Heart right ventricle (tissue), 16 donors: ENCODE results near the gene SBF2. TPM values are rescaled to one million over a fixed set of nuclear protein-coding genes. Genes with fewer than 3 reads are reported as not detected.

ENCODE experiments used
- ATAC-seq, 8 donors: fragments of 200-7000 bp; cut with Tn5 transposase; one replicate each; pipeline ENCODE4 v1.9.1; 2020; ENCODE audit warnings: mild to moderate bottlenecking in 8 of 8, moderate library complexity in 8 of 8, moderate number of reproducible peaks in 1 of 8
- DNase-seq, 2 donors: peaks; one replicate each; pipeline ENCODE4 v3.0.0-alpha.2; 2020
- H3K27ac ChIP-seq, 10 donors: fragments of 200-600 bp; sonication (generic) in 2 of 10; one replicate each; pipeline versions ENCODE4 v1.5.0 to v1.8.0; 2020 to 2022; ENCODE audit warnings: mild to moderate bottlenecking in 3 of 10
- H3K27me3 ChIP-seq, 7 donors: fragments of 200-600 bp; one replicate each; pipeline ENCODE4 v1.8.0; 2021 to 2022; ENCODE audit warnings: mild to moderate bottlenecking in 2 of 7
- H3K36me3 ChIP-seq, 9 donors: fragments of 200-600 bp; sonication (generic) in 1 of 9; one replicate each; pipeline versions ENCODE4 v1.5.0 to v1.8.0; 2020 to 2022; ENCODE audit warnings: mild to moderate bottlenecking in 2 of 9
- H3K4me1 ChIP-seq, 9 donors: fragments of 200-600 bp; sonication (generic) in 1 of 9; one replicate each; pipeline versions ENCODE4 v1.5.0 to v1.8.0; 2020 to 2022; ENCODE audit warnings: mild to moderate bottlenecking in 4 of 9
- H3K4me3 ChIP-seq, 10 donors: fragments of 200-600 bp; sonication (generic) in 2 of 10; one replicate each; pipeline versions ENCODE4 v1.5.0 to v1.8.0; 2020 to 2022; ENCODE audit warnings: mild to moderate bottlenecking in 7 of 10, moderate library complexity in 2 of 10
- H3K9me3 ChIP-seq, 11 donors: fragments of 200-600 bp in 10 of 11; sonication (generic) in 2 of 11; one replicate each; pipeline versions ENCODE4 v1.5.0 to v1.8.0; 2013 to 2022; ENCODE audit warnings: mild to moderate bottlenecking in 2 of 11, control low read depth in 1 of 11, moderate library complexity in 1 of 11
- WGBS, 2 donors: extraction: QIAGEN DNeasy Blood & Tissue Kit; methylation state at CpG; one replicate each; pipeline ENCODE4 v1.1.7; 2013; ENCODE audit warnings: inconsistent platforms in 1 of 2; 5-methylcytosine and 5-hydroxymethylcytosine counted together
- intact Hi-C, 10 donors: fragments of 100-400 bp; cut with DNase I; formaldehyde crosslinking; loops; one replicate each; pipeline versions ENCODE4 v1.11.1 to v1.14.2; 2022
- polyA plus RNA-seq, 2 donors: library from polyadenylated mRNA; stranded (reverse); fragments of 200-250 nt; gene quantifications; one replicate each; pipeline ENCODE4 v1.2.3, GENCODE V29; 2013
- total RNA-seq, 10 donors: library from RNA; stranded (reverse); fragmentation: NEBNext Ultra II Directional in 3 of 10; extraction: Animal tissue kit (Norgen Biotek cat#: 25700) in 3 of 10; gene quantifications; one replicate each; pipeline versions ENCODE4 v1.2.1 to v1.2.4, GENCODE V29; 2021 to 2023
- TF ChIP-seq, protein P1 (sequence below), 9 donors: fragments of 200-600 bp; sonication (generic) in 2 of 9; IDR thresholded peaks; one replicate each; pipeline versions ENCODE4 v1.5.0 to v1.8.0; 2021 to 2022; ENCODE audit warnings: antibody characterized with exemption in 9 of 9, mild to moderate bottlenecking in 5 of 9, moderate library complexity in 1 of 9
- donor health status: Arrhythmogenic right ventricular cardiomyopathy.
- donor health status: ischemic (EF 13 %, LVEDD 7.1; RV severe dilation, severe dysfunction).
- donor health status: healthy with polysubstance abuse.
- donor health status: DM: no; HTN: yes; CAD: no.
- donor health status: DM: no; HTN: no; CAD: no.
- donor health status: ischemic (EF 25% LVEDD 6.9; RV normal size, moderate dysfunction).
- donor health status: ischemic (EF 25% LVEDD 5.7; RV mildly dilated, moderate dysfunction).
- donor health status: healthy.
- donor health status: DM: yes; HTN: yes; CAD: no.
- donor health status: Ischemic cardiomyopathy.
- donor health status: ischemic (EF 35%, LVEDD 5.7; RV mildly dilated, moderate dysfunction).
- donor health status: nonischemic (EF 11% LVEDD 7.7; RV severe dilation, severe dysfunction).
- donor health status: DM: yes; HTN: yes; CAD: no.
- donor health status: PGD.
- donor health status: ischemic (EF 29% LVEDD 5.4; RV normal size, mild dysfunction).
- donor health status: nonischemic (EF 23%, LVEDD 6.1; RV moderate dilation, normal function).

The SBF2 gene
- total and polyA plus RNA-seq, 12 donors: 8.9 to 27.1 (median 21.2) TPM

DNA sequence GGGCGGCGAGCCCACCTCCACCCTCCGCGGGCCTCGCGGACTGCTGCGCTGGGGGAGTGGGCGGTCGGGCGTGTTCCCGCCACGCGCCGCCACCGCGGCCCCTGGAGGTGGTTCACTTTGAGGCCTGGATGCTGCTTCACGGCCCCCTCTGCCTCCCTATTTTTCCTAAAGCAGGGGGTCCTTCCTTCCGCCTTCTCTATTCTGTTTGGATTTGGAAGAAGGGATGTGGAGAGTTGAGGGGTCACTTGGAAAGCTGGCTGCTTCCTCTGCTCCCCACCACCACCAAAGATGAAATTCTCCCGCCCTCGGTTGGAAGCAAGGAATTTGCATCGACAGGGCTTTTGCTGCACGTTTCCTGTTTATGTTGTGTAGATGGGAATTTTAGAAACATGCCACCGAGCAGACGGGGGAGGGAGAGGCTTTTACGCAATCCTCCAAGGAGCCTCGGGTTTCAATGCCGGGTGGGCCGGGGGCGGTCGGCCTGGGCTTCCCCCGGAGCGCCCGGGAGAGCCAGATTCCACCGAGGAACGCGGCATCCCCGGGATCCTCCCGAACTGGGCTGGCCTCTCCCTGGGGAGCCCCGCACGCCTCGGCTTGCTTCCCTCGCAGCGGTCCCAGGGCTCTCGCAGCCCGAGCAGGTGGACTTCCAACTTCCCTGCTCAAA lies 403 bp upstream of the SBF2 start:
- peak; percentile 48 to 59 for DNase-seq
- TF ChIP-seq, protein P1, sequence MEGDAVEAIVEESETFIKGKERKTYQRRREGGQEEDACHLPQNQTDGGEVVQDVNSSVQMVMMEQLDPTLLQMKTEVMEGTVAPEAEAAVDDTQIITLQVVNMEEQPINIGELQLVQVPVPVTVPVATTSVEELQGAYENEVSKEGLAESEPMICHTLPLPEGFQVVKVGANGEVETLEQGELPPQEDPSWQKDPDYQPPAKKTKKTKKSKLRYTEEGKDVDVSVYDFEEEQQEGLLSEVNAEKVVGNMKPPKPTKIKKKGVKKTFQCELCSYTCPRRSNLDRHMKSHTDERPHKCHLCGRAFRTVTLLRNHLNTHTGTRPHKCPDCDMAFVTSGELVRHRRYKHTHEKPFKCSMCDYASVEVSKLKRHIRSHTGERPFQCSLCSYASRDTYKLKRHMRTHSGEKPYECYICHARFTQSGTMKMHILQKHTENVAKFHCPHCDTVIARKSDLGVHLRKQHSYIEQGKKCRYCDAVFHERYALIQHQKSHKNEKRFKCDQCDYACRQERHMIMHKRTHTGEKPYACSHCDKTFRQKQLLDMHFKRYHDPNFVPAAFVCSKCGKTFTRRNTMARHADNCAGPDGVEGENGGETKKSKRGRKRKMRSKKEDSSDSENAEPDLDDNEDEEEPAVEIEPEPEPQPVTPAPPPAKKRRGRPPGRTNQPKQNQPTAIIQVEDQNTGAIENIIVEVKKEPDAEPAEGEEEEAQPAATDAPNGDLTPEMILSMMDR (IDR thresholded peaks at IDR 0.05): no peak
- H3K36me3 ChIP-seq: no peaks in the 10 kb centered on the region
- intact Hi-C loops: loop anchor here in 1 of 10 donors (5.0 kb wide), 1 partner anchor 72 kb away; no protein-coding TSS in a partner anchor
- 0 to 1% methylated on average over 45 of the region's 45 CpGs for WGBS, 2 donors
- H3K4me1 ChIP-seq: peaks cover 0 to 57% (median 24%) of the 10 kb centered on the region in 9 donors
- no peaks in the 10 kb centered on the region for H3K9me3 ChIP-seq
- peak; percentile 8 to 58 (median 42) for ATAC-seq
- H3K27ac ChIP-seq: peak overlapping the region; percentile 94 to 99 (median 97)
- H3K27me3 ChIP-seq: no peaks in the 10 kb centered on the region
- H3K4me3 ChIP-seq: peak overlapping the region; percentile 70 to 99 (median 94)

DNA sequence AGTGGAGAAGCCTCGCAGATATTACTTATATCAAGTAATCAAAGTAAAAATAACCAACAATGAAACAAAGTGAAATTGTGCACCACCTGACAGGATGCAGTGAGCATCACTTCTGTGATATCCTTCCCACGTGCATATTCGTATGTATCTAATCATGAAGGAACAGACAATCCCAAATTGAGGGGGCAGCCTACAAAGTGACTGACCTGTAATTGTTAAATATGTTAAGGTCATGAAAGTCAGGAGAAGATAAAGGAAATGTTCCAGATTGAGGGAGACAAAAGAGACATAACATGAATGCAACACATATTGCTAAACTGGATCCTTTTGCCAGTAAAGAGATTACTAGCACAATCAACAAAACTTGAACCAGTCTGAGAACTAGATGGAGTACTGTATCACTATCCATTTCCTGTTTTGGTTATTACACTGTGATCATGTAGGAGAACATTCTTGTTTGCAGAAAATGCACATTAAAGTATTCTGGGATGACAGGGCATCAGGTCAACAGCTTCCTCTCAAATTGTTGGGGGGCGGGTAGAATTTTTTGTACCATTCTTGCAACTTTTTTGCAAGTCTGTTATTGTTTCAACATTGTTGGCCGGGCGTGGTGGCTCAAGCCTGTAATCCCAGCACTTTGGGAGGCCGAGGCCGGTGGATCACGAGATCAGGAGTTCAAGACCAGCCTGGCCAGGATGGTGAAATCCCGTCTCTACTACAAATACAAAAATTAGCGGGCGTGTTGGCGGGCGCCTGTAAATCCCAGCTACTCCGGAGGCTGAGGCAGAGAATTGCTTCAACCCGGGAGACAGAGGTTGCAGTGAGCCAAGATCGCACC lies 2.0 kb downstream of the SBF2 start:
- Histone ChIP-seq H3K27me3 (no peaks in the 10 kb centered on the region), H3K9me3 (no peaks in the 10 kb centered on the region), H3K36me3 (peaks cover 0 to 10% (median 0%) of the 10 kb centered on the region in 9 donors), H3K4me3 (no peak overlapping the region), H3K27ac (peak overlapping the region in 4 of 10 donors; percentile 97 to 99 (median 98)), H3K4me1 (peaks cover 0 to 79% (median 28%) of the 10 kb centered on the region in 9 donors)
- TF ChIP-seq, protein P1 (IDR thresholded peaks at IDR 0.05): no peak
- DNase-seq (no peak), ATAC-seq (no peak)
- intact Hi-C loops: loop anchor here in 1 of 10 donors (5.0 kb wide), 1 partner anchor 70 kb away; no protein-coding TSS in a partner anchor
- WGBS, 2 donors: 85 to 89% methylated on average over 17 of the region's 17 CpGs

DNA sequence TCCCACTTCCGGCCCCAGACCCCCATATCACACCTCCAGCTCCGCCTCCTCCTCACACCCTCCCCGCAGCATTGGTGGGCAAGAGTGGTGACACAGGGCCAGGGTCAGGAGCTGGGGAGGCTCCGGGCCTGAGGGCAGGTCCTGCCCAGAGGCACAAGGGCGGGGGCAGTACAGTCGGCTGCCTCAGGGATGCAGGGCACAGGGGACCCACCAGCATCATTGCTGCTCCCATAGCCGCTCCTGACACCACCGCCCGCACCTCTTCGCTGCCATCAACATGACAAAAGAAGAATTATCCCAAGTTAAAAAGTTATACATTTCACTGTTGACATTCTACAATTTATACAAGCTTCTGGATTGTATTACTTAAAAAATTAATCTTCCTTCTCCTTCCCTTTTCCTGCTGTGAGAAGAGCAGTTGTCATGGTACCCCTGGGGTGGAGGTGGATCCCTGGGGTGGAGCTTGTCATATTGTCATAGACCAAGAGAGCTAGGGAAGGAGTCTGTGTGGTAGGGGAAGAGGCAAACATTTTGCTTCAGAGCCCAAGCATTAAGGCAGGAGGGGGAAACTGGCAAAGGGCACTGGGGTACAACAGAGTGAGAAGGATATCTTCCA lies 4.1 kb downstream of the SBF2 start:
- intact Hi-C loops: loop anchor here in 1 of 10 donors (5.0 kb wide), 1 partner anchor 68 kb away; no protein-coding TSS in a partner anchor
- TF ChIP-seq, protein P1 (IDR thresholded peaks at IDR 0.05): no peak
- no peak for DNase-seq
- peaks cover 0 to 85% (median 29%) of the 10 kb centered on the region in 9 donors for H3K4me1 ChIP-seq
- peak overlapping the region in 1 of 10 donors; percentile 31 for H3K27ac ChIP-seq
- H3K27me3 ChIP-seq: no peaks in the 10 kb centered on the region
- H3K9me3 ChIP-seq: no peaks in the 10 kb centered on the region
- no peak overlapping the region for H3K4me3 ChIP-seq
- no peak for ATAC-seq
- WGBS, 2 donors: 92 to 94% methylated on average over 10 of the region's 10 CpGs
- peaks cover 0 to 10% (median 0%) of the 10 kb centered on the region in 9 donors for H3K36me3 ChIP-seq
